Left lung (tissue), 10 donors: ENCODE measurements around the gene FCHO1. TPM values are rescaled to one million over a fixed set of nuclear protein-coding genes. Genes with fewer than 3 reads are reported as not detected.

Source experiments
- ATAC-seq: fragments of 200-7000 bp; cut with Tn5 transposase; one replicate; pipeline ENCODE4 v1.9.1; 2020; ENCODE audit warnings: moderate library complexity
- DNase-seq, 4 donors: peaks; one replicate each; pipeline ENCODE4 v3.0.0-alpha.2; 2013 to 2020
- H3K27ac ChIP-seq, 2 donors: fragments of 200-600 bp; sonication (generic) in 1 of 2; one replicate each; pipeline versions ENCODE4 v1.5.0 to v1.8.0; 2020 to 2021
- H3K27me3 ChIP-seq, 2 donors: fragments of 200-600 bp; sonication (generic) in 1 of 2; one replicate each; pipeline versions ENCODE4 v1.5.0 to v1.8.0; 2020 to 2021
- H3K36me3 ChIP-seq, 2 donors: fragments of 200-600 bp; sonication (generic) in 1 of 2; one replicate each; pipeline versions ENCODE4 v1.5.0 to v1.8.0; 2020 to 2021
- H3K4me1 ChIP-seq, 2 donors: fragments of 200-600 bp; one replicate each; pipeline ENCODE4 v1.8.0; 2021
- H3K4me3 ChIP-seq, 2 donors: fragments of 200-600 bp; sonication (generic) in 1 of 2; one replicate each; pipeline versions ENCODE4 v1.5.0 to v1.8.0; 2020 to 2021; ENCODE audit warnings: mild to moderate bottlenecking in 1 of 2
- H3K9me3 ChIP-seq, 2 donors: fragments of 200-600 bp; sonication (generic) in 1 of 2; one replicate each; pipeline versions ENCODE4 v1.5.0 to v1.8.0; 2020 to 2021
- CTCF ChIP-seq, 2 donors: fragments of 200-600 bp; sonication (generic) in 1 of 2; IDR thresholded peaks; one replicate each; pipeline versions ENCODE4 v1.5.0 to v1.8.0; 2021; ENCODE audit warnings: antibody characterized with exemption in 2 of 2
- intact Hi-C, 2 donors: fragments of 100-400 bp; cut with DNase I; formaldehyde crosslinking; loops; one replicate each; pipeline versions ENCODE4 v1.11.2 to v1.14.2; 2022
- polyA plus RNA-seq, 6 donors: library from polyadenylated mRNA; unstranded; fragments of 120-200 nt; gene quantifications; one replicate each; pipeline ENCODE4 v1.2.1, GENCODE V29; 2013; ENCODE audit not compliant: insufficient read length in 6 of 6
- total RNA-seq, 2 donors: library from RNA; stranded (reverse); fragmentation: NEBNext Ultra II Directional; extraction: Animal tissue kit (Norgen Biotek cat#: 25700); gene quantifications; one replicate each; pipeline ENCODE4 v1.2.1, GENCODE V29; 2021
- donor health status: DM: no; HTN: yes; CAD: no.
- donor health status: DM: no; HTN: no; CAD: no.

FCHO1 gene
- total and polyA plus RNA-seq, 8 donors, result 0.54 to 12.7 (median 1.3) TPM

- Histone ChIP-seq H3K4me3 (no peak overlapping the region), H3K27me3 (peaks cover 0 to 55% of the 10 kb centered on the region in 2 donors), H3K9me3 (no peaks in the 10 kb centered on the region), H3K4me1 (peaks cover 0 to 8% of the 10 kb centered on the region in 2 donors), H3K36me3 (no peaks in the 10 kb centered on the region), H3K27ac (no peak overlapping the region)
- ATAC-seq, result no peak
- no peak for TF ChIP-seq CTCF (IDR thresholded peaks at IDR 0.05)
- intact Hi-C loops, result no loop called here
- DNase-seq, result no peak
These were observed 55.7 kb downstream of the FCHO1 start for GRCh38 chr19:17806945-17807344.

GRCh38 chr19:17807731-17808316, 56.5 kb downstream of the FCHO1 start:
- H3K27me3 ChIP-seq, result peaks cover 0 to 55% of the 10 kb centered on the region in 2 donors
- ATAC-seq, result no peak
- peaks cover 0 to 8% of the 10 kb centered on the region in 2 donors for H3K4me1 ChIP-seq
- H3K27ac ChIP-seq, result no peak overlapping the region
- H3K36me3 ChIP-seq, result no peaks in the 10 kb centered on the region
- no peak for TF ChIP-seq CTCF (IDR thresholded peaks at IDR 0.05)
- DNase-seq, result no peak
- no peaks in the 10 kb centered on the region for H3K9me3 ChIP-seq
- no peak overlapping the region for H3K4me3 ChIP-seq
- intact Hi-C loops, result no loop called here

GRCh38 chr19:17811103-17811502, 59.8 kb downstream of the FCHO1 start:
- DNase-seq (no peak), ATAC-seq (no peak)
- Histone ChIP-seq H3K4me1 (no peaks in the 10 kb centered on the region), H3K27me3 (peaks cover 0 to 58% of the 10 kb centered on the region in 2 donors), H3K36me3 (no peaks in the 10 kb centered on the region), H3K9me3 (no peaks in the 10 kb centered on the region), H3K4me3 (no peak overlapping the region), H3K27ac (no peak overlapping the region)
- intact Hi-C loops, result no loop called here
- TF ChIP-seq CTCF (IDR thresholded peaks at IDR 0.05), result no peak

GRCh38 chr19:17811681-17812080, 60.4 kb downstream of the FCHO1 start:
- DNase-seq (no peak), ATAC-seq (no peak)
- peaks cover 0 to 63% of the 10 kb centered on the region in 2 donors for H3K27me3 ChIP-seq
- TF ChIP-seq CTCF (IDR thresholded peaks at IDR 0.05), result no peak
- H3K4me3 ChIP-seq, result no peak overlapping the region
- no peaks in the 10 kb centered on the region for H3K4me1 ChIP-seq
- intact Hi-C loops, result no loop called here
- H3K9me3 ChIP-seq, result no peaks in the 10 kb centered on the region
- no peak overlapping the region for H3K27ac ChIP-seq
- no peaks in the 10 kb centered on the region for H3K36me3 ChIP-seq

- intact Hi-C loops, result no loop called here
- Histone ChIP-seq H3K4me3 (no peak overlapping the region), H3K36me3 (no peaks in the 10 kb centered on the region), H3K9me3 (no peaks in the 10 kb centered on the region), H3K4me1 (no peaks in the 10 kb centered on the region), H3K27me3 (peaks cover 0 to 62% of the 10 kb centered on the region in 2 donors), H3K27ac (no peak overlapping the region)
- DNase-seq, result no peak
- ATAC-seq, result no peak
- TF ChIP-seq CTCF (IDR thresholded peaks at IDR 0.05), result no peak
These were observed 60.8 kb downstream of the FCHO1 start for GRCh38 chr19:17812099-17812498.
